GM19193 (cell line): ENCODE results near the gene MAGEC3.

Source experiments
- POLR2A ChIP-seq: IDR thresholded peaks from 4 replicates; pipeline ENCODE4 v1.6.1; 2011; ENCODE audit not compliant: insufficient read depth, insufficient read length; ENCODE audit errors: extremely low read depth

Gene MAGEC3, protein sequence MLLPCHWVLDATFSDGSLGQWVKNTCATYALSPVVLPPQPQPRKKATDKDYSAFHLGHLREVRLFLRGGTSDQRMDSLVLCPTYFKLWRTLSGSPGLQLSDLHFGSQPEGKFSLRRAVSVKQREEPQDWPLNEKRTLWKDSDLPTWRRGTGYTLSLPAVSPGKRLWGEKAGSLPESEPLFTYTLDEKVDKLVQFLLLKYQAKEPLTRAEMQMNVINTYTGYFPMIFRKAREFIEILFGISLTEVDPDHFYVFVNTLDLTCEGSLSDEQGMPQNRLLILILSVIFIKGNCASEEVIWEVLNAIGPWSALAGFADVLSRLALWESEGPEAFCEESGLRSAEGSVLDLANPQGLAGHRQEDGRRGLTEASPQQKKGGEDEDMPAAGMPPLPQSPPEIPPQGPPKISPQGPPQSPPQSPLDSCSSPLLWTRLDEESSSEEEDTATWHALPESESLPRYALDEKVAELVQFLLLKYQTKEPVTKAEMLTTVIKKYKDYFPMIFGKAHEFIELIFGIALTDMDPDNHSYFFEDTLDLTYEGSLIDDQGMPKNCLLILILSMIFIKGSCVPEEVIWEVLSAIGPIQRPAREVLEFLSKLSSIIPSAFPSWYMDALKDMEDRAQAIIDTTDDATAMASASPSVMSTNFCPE

DNA sequence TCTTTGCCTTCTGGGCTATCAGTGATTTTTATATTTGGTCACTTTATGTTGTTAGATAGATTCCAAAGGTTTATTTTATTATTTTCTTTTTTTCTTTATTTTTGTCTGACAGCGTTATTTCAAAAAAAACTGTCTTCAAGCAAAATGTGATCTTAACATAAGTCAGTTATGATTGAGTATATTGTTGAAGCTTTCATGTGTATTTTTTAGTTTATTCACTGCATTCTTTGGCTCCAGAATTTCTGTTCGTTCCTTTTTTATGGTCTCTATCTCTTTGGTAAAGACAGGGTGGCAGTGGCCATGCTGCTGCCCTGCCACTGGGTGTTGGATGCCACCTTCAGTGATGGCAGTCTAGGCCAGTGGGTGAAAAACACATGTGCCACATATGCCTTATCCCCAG lies at the start of gene MAGEC3:
TSS of gene MAGEC3 (plus strand) at position 301 of the 400 bp plus-strand sequence. CDS start at position 301, 0 bp downstream.
- TF ChIP-seq POLR2A = no peak

GRCh38 chrX:141791856-141792255 lies 46.3 kb upstream of the MAGEC3 start:
- TF ChIP-seq POLR2A = no peak

DNA sequence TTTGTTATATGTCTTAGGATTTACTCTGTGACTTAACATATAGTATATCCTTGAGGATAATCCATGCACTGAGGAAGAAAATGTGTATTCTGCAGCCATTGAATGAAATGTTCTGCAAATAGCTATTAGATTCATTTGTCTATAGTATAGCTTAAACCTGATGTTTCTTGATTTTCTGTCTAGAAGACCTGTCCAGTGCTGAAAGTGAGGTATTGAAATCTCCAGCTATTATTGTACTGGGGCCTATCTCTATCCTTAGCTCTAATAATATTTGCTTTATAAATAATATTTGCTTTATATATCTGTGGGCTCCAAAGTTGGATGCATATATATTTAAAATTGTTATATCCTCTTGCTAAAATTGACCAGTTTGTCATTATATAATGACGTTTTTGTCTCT lies 26.7 kb upstream of the MAGEC3 start:
- no peak for TF ChIP-seq POLR2A

DNA sequence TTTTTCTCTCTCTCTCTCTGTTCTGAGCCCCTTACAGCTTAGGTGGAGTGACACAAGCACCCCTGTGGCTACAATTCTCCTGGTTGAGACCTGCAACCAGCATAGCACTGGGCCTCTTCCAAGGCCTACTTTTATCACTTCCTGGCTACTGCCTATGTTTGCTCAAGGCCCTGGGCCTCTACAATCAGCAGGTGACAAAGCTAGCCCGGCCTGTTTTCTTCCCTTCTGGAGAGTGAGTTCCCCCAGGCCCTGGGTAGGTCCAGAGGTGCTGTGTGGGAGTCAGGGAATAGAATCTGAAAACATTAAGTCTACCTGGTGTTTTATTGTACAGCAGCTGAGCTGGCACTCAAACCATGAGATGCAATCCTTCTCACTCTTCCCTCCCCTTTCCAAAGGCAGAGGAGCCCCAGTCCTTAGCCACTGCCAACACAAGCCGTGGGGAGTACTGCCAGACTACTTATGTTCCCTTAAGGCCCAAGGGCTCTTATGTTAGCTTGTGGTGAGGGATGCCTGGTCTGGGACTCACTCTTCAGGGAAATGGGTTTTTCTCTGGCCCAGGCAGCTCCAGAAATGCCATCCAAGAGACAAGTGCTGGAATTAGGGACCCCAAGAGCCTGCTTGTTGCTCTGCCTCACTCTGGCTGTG lies 23.8 kb upstream of the MAGEC3 start:
- no peak for TF ChIP-seq POLR2A

- no peak for TF ChIP-seq POLR2A
Measured at GRCh38 chrX:141815904-141816303, 22.2 kb upstream of the MAGEC3 start.

DNA sequence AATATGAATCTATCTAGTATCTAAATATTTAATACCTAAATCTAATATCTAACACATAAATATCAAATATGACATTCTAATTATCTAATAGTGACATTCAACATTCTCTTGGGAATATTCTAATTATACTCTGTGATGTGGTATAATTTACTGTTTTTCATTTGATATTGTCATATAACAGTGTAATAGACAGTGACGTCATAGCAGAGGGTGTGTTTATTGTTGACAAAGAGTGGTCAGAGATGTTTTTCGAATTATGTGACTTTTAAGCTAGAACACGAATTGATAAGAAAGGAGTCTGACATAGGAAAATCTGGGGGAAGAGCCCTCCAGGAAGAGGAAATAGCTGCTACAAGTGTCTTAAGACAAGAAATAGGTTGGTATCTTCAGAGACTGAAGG lies 5.9 kb upstream of the MAGEC3 start:
- TF ChIP-seq POLR2A = no peak

GRCh38 chrX:141839856-141840255 lies 1.7 kb downstream of the MAGEC3 start:
- TF ChIP-seq POLR2A = no peak

DNA sequence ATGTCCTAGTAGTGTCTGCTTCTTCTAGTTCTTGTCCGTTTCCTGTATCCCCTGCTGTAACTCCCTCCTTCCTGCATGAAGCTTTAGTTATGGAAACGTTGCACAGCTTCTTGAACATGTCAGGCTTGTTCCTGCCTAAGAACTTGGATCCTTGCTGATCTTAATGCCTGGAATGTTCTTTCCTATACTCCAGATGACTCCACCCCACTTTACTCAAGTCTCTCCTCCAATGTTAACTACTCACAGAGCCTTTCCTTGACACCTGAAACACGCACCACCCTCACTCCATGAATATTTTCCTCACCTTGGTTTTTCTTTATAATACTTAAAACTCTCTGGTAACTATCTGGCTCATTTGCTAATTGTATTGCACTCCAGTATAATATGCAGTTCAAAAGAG lies 19.4 kb downstream of the MAGEC3 start:
- no peak for TF ChIP-seq POLR2A

GRCh38 chrX:141879616-141880015 lies 41.5 kb downstream of the MAGEC3 start:
- no peak for TF ChIP-seq POLR2A

- TF ChIP-seq POLR2A = no peak
Measured at GRCh38 chrX:141894733-141895132, 56.6 kb downstream of the MAGEC3 start.

DNA sequence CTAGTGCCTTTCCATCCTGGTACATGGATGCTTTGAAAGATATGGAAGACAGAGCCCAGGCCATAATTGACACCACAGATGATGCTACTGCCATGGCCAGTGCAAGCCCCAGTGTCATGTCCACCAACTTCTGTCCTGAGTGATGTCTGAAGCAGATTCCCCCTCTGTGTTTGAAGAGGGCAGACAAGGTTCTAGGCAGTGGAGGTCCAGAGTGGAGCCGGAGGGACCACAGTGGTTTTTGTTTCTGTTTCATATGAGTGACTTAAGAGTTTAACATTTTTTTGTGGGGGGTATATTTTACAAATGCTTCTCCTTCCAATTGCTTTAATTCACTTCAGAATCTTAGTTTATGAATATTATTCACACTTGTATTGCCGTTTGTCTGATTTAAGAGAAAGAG lies 59.6 kb downstream of the MAGEC3 start:
- TF ChIP-seq POLR2A = no peak

GRCh38 chrX:141902366-141902765 lies 64.2 kb downstream of the MAGEC3 start:
- no peak for TF ChIP-seq POLR2A

DNA sequence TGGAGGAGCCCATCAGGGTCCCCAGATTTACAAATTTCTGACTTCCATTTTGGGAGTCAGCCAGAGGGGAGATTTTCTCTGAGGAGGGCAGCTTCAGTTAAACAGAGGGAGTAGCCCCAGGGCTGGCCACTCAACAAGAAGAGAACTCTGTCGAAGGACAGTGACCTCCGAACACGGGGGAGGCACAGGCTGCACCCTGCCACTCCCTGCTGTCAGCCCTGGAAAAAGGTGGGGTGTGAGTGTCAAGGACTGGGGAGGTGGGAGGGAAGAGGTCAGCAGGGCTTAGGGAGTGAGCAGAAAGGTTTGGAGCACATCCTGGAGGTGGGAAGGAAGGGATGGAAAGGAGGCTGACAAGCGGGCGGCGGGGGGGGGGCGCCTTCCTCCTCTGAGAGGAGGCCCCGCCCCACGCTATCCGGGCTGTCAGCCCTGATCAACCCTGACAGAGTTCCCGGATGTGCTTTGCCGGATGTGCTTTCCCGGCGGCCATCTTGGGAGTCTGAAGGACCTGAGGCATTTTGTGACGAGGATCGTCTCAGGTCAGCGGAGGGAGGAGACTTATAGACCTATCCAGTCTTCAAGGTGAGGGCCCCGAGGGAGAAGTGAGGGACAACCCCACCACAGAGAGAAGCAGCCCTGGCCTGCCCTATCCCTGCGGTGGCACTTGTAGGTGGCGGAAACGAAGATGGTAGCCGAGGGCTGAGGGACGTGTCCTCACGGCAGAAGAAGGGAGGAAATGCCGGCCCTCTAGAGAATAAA lies 65.5 kb downstream of the MAGEC3 start, which contains the start of gene MAGEC1:
TSS of gene MAGEC1 (plus strand) at position 495 of the 756 bp plus-strand sequence. CDS start 1,179 bp downstream, outside the sequence.
- TF ChIP-seq POLR2A = no peak

DNA sequence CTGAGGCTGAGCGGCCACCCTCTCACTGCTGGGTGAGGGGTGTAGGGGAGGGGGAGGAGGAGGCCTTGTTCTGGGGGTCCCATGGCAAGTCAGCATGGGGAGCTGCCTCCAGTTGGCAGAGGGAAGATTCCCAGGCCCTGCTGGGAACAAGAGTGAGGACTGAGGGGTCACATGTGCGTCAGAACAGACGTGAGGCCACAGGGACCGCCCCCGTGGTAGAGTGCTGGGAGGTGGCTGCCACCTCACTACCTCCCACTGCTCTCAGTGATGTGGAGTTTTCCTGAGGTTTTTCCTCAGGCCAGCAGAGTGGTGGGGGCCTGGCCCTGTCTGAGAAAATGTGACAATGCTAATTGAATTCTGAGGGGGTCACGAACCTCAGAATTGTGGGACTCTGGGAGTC lies 66.1 kb downstream of the MAGEC3 start:
- no peak for TF ChIP-seq POLR2A

GRCh38 chrX:141917801-141918200 lies 79.7 kb downstream of the MAGEC3 start:
- no peak for TF ChIP-seq POLR2A
